Measurements from ENCODE around the gene AQR.

GRCh38 chr15:34941185-34941698, 28.3 kb downstream of the AQR start:
- TF ChIP-seq CTCF (IDR thresholded peaks at IDR 0.05 in 4 of 5, conservative IDR thresholded peaks at IDR 0.05 in 1 of 5) (no peak), POLR2A (IDR thresholded peaks at IDR 0.05) (no peak)
